Measurements from ENCODE around the gene SARM1. TPM values are rescaled to one million over a fixed set of nuclear protein-coding genes. Genes with fewer than 3 reads are reported as not detected.

The SARM1 gene
- total and polyA plus RNA-seq, 9 of the 15 experiments (the other 6 are each of a cell fraction or from before 2014, with no cell fraction given) = 0.04 to 0.55 (median 0.11) TPM; not detected in 2

DNA sequence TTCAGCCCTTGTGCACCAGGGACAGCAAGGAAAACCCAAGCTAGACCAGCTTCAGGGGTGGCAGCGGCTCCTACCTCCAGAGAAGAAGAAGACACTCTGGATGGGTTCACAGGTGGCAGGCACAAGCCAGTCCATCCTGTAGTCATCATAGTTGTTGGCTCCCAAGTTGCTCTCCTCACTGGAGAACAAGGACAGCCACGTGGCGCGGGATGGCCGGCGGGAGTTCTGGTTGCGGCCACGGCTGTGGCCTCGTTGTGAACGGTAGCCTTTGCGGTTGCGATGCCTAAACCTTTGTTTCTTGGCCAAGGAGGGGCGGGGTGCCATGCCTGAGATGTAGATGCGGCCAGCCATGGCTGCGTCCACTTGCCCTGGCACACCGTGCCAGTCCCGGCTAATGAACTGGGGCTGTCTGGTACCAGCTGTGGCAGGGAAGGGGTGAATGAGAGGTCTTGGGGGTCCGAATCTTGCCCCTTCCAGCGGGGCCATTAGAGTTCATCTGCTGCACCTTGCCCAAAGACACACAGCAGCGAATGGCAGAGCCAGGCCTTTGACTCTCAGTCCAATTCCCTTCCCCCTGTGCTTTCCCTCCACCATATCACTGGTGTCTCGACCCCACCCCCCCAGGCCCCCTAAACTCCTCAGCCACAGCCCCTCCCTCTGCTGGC is 3.7 kb upstream of the SARM1 start (continued):
- TF ChIP-seq CHD7 (IDR thresholded peaks at IDR 0.05; ENCODE audit: low read depth, low read length) (no peak), TCF7 (IDR thresholded peaks at IDR 0.05; ENCODE audit: borderline replicate concordance) (no peak), NFRKB (IDR thresholded peaks at IDR 0.05; ENCODE audit: low read depth) (no peak), ZNF354B (CRISPR knock-in tag; IDR thresholded peaks at IDR 0.05) (no peak), PRDM10 (IDR thresholded peaks at IDR 0.05; ENCODE audit: partially characterized antibody) (no peak), NFATC3 (IDR thresholded peaks at IDR 0.05) (no peak), CHD1 (IDR thresholded peaks at IDR 0.05; ENCODE audit: low read length) (no peak)
- TF ChIP-seq, protein P1, sequence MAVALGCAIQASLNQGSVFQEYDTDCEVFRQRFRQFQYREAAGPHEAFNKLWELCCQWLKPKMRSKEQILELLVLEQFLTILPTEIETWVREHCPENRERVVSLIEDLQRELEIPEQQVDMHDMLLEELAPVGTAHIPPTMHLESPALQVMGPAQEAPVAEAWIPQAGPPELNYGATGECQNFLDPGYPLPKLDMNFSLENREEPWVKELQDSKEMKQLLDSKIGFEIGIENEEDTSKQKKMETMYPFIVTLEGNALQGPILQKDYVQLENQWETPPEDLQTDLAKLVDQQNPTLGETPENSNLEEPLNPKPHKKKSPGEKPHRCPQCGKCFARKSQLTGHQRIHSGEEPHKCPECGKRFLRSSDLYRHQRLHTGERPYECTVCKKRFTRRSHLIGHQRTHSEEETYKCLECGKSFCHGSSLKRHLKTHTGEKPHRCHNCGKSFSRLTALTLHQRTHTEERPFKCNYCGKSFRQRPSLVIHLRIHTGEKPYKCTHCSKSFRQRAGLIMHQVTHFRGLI (CRISPR knock-in tag; IDR thresholded peaks at IDR 0.05) = no peak

Measured in K562 (cell line).